A673 (cell line): ENCODE results near the gene LPCAT2.

Experiments used
- EZH2 ChIP-seq: fragments of 200-600 bp; sonication (generic); IDR thresholded peaks from 2 replicates; pipeline ENCODE4 v1.6.1; 2017; ENCODE audit warnings: borderline replicate concordance, low read depth, mild to moderate bottlenecking, mixed read lengths, antibody characterized with exemption, low read length; ENCODE audit not compliant: poor library complexity, severe bottlenecking
- TF ChIP-seq, protein P1 (sequence below): fragments of 300-800, 200-600 bp; sonication (generic); conservative IDR thresholded peaks from 2 replicates; pipeline ENCODE4 v1.5.1; 2017; ENCODE audit warnings: low read depth, mild to moderate bottlenecking, antibody characterized with exemption, low read length, moderate library complexity, mixed read lengths

DNA sequence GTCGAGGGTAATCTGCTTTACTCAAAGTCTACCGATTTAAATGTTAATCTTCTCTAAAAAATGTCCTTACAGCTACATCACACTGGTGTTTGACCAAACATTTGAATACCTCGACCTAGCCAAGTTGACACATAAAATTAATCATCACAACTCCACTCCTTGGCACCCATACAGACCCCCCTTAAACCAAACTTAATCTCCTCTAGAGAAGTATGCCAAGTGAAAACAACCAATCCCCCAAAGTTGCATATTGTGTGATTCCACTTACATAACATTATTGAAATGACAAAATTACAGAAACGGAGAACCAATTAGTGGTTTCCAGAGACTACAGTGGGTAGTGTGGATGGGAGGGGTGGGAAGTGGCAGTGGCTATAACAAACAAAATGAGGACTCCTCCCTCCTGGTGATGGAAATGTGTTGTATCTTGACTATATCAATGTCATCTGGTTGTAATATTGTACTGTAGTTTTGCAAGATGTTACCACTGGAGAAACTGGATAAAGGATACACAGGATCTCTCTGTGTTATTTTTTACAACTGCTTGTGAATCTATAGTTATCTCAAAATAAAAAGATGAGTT lies 97.0 kb downstream of the LPCAT2 start:
- TF ChIP-seq, protein P1, sequence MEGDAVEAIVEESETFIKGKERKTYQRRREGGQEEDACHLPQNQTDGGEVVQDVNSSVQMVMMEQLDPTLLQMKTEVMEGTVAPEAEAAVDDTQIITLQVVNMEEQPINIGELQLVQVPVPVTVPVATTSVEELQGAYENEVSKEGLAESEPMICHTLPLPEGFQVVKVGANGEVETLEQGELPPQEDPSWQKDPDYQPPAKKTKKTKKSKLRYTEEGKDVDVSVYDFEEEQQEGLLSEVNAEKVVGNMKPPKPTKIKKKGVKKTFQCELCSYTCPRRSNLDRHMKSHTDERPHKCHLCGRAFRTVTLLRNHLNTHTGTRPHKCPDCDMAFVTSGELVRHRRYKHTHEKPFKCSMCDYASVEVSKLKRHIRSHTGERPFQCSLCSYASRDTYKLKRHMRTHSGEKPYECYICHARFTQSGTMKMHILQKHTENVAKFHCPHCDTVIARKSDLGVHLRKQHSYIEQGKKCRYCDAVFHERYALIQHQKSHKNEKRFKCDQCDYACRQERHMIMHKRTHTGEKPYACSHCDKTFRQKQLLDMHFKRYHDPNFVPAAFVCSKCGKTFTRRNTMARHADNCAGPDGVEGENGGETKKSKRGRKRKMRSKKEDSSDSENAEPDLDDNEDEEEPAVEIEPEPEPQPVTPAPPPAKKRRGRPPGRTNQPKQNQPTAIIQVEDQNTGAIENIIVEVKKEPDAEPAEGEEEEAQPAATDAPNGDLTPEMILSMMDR: no peak
- no peak for TF ChIP-seq EZH2
